ENCODE results near the gene GATAD1.

Gene GATAD1

GRCh38 chr7:92503767-92504166, 56.5 kb downstream of the GATAD1 start:
- Histone ChIP-seq H3K4me3 (IDR thresholded peaks at IDR 0.05; ENCODE audit: insufficient read depth, low read depth, low read length) (no peak overlapping the region), H3K27ac (no peak overlapping the region), H3K9ac (no peak overlapping the region), H2AFZ (ENCODE audit: low read depth) (no peak overlapping the region), H3K4me1 (ENCODE audit: low read depth, poor library complexity, severe bottlenecking) (no peaks in the 10 kb centered on the region), H3K36me3 (ENCODE audit: insufficient read depth) (no peaks in the 10 kb centered on the region), H3K4me2 (no peak overlapping the region), H4K20me1 (ENCODE audit: insufficient read depth) (no peaks in the 10 kb centered on the region), H3K79me2 (ENCODE audit: insufficient read depth, low read depth) (no peaks in the 10 kb centered on the region), H3K27me3 (ENCODE audit: insufficient read depth, low read depth) (no peaks in the 10 kb centered on the region)
- no peak for TF ChIP-seq CTCF (conservative IDR thresholded peaks at IDR 0.05; ENCODE audit: low read depth, low read length)

- Histone ChIP-seq H3K4me2 (no peak overlapping the region), H4K20me1 (ENCODE audit: insufficient read depth) (no peaks in the 10 kb centered on the region), H3K27ac (no peak overlapping the region), H3K4me1 (ENCODE audit: low read depth, poor library complexity, severe bottlenecking) (no peaks in the 10 kb centered on the region), H3K4me3 (IDR thresholded peaks at IDR 0.05; ENCODE audit: insufficient read depth, low read depth, low read length) (no peak overlapping the region), H3K9ac (no peak overlapping the region), H2AFZ (ENCODE audit: low read depth) (no peak overlapping the region), H3K79me2 (ENCODE audit: insufficient read depth, low read depth) (no peaks in the 10 kb centered on the region), H3K36me3 (ENCODE audit: insufficient read depth) (no peaks in the 10 kb centered on the region), H3K27me3 (ENCODE audit: insufficient read depth, low read depth) (no peaks in the 10 kb centered on the region)
- TF ChIP-seq CTCF (conservative IDR thresholded peaks at IDR 0.05; ENCODE audit: low read depth, low read length), result no peak
These were observed 57.3 kb downstream of the GATAD1 start for GRCh38 chr7:92504563-92504962.

GRCh38 chr7:92506363-92506762, 59.1 kb downstream of the GATAD1 start:
- no peak for TF ChIP-seq CTCF (conservative IDR thresholded peaks at IDR 0.05; ENCODE audit: low read depth, low read length)
- Histone ChIP-seq H3K79me2 (ENCODE audit: insufficient read depth, low read depth) (no peaks in the 10 kb centered on the region), H3K4me2 (no peak overlapping the region), H3K4me1 (ENCODE audit: low read depth, poor library complexity, severe bottlenecking) (no peaks in the 10 kb centered on the region), H4K20me1 (ENCODE audit: insufficient read depth) (no peaks in the 10 kb centered on the region), H3K36me3 (ENCODE audit: insufficient read depth) (no peaks in the 10 kb centered on the region), H3K4me3 (IDR thresholded peaks at IDR 0.05; ENCODE audit: insufficient read depth, low read depth, low read length) (no peak overlapping the region), H3K9ac (no peak overlapping the region), H3K27me3 (ENCODE audit: insufficient read depth, low read depth) (no peaks in the 10 kb centered on the region), H3K27ac (no peak overlapping the region), H2AFZ (ENCODE audit: low read depth) (no peak overlapping the region)

- Histone ChIP-seq H3K27ac (no peak overlapping the region), H3K9ac (no peak overlapping the region), H3K4me2 (no peak overlapping the region), H3K4me3 (IDR thresholded peaks at IDR 0.05; ENCODE audit: insufficient read depth, low read depth, low read length) (no peak overlapping the region), H2AFZ (ENCODE audit: low read depth) (no peak overlapping the region), H3K4me1 (ENCODE audit: low read depth, poor library complexity, severe bottlenecking) (no peaks in the 10 kb centered on the region), H3K27me3 (ENCODE audit: insufficient read depth, low read depth) (no peaks in the 10 kb centered on the region), H3K79me2 (ENCODE audit: insufficient read depth, low read depth) (no peaks in the 10 kb centered on the region), H4K20me1 (ENCODE audit: insufficient read depth) (no peaks in the 10 kb centered on the region), H3K36me3 (ENCODE audit: insufficient read depth) (no peaks in the 10 kb centered on the region)
- TF ChIP-seq CTCF (conservative IDR thresholded peaks at IDR 0.05; ENCODE audit: low read depth, low read length), result no peak
These were observed 61.7 kb downstream of the GATAD1 start for GRCh38 chr7:92508946-92509345.

Data from KMS-11 (cell line).